GM19324 (cell line): Measurements from ENCODE around the gene TRIM5.
A peak's percentile ranks its signal among the peaks of the same experiment; 100 is the strongest.
"Not testable (repeated sequence)": the region's sequence is repeated elsewhere in the genome, so short reads cannot be mapped to it uniquely, and the experiment has no call there.

Experiments used
- ATAC-seq: cut with Tn5 transposase; IDR thresholded peaks from one replicate; pipeline ENCODE4 v1.9.1; 2021; ENCODE audit warnings: mild to moderate bottlenecking, moderate library complexity; ENCODE audit not compliant: unreplicated experiment, low FRiP score

The TRIM5 gene

GRCh38 chr11:5689551-5689983, 4.7 kb upstream of the TRIM5 start, which contains the start of gene TRIM22:
Gene TRIM22 (plus strand): TSS chr11:5689790. CDS start chr11:5696233, 6,443 bp downstream.
- peak; percentile 77 for ATAC-seq

- no peak for ATAC-seq
Observed at GRCh38 chr11:5688482-5688881, 3.6 kb upstream of the TRIM5 start.

GRCh38 chr11:5686426-5686825, 1.6 kb upstream of the TRIM5 start:
- no peak for ATAC-seq

- ATAC-seq = peak; percentile 5
Observed at GRCh38 chr11:5684036-5684645, 733 bp downstream of the TRIM5 start.

- ATAC-seq = not testable (repeated sequence)
Observed at GRCh38 chr11:5683620-5684019, 1.3 kb downstream of the TRIM5 start.

- not testable (repeated sequence) for ATAC-seq
Observed at GRCh38 chr11:5682890-5683441, 1.9 kb downstream of the TRIM5 start.

- no peak for ATAC-seq
Observed at GRCh38 chr11:5679811-5680210, 5.1 kb downstream of the TRIM5 start.

GRCh38 chr11:5674391-5674790, 10.5 kb downstream of the TRIM5 start:
- ATAC-seq = no peak

GRCh38 chr11:5671831-5672230, 13.0 kb downstream of the TRIM5 start:
- ATAC-seq = no peak

- no peak for ATAC-seq
Observed at GRCh38 chr11:5666402-5666793, 18.5 kb downstream of the TRIM5 start.

GRCh38 chr11:5665746-5666401, 19.0 kb downstream of the TRIM5 start:
- no peak for ATAC-seq

- no peak for ATAC-seq
Observed at GRCh38 chr11:5665051-5665570, 19.8 kb downstream of the TRIM5 start.

- no peak for ATAC-seq
Observed at GRCh38 chr11:5663511-5663910, 21.4 kb downstream of the TRIM5 start.

- ATAC-seq = no peak
Observed at GRCh38 chr11:5658318-5658717, 26.6 kb downstream of the TRIM5 start.

- ATAC-seq = not testable (repeated sequence)
Observed at GRCh38 chr11:5656956-5657355, 27.9 kb downstream of the TRIM5 start.

GRCh38 chr11:5655474-5655873, 29.4 kb downstream of the TRIM5 start:
- no peak for ATAC-seq

GRCh38 chr11:5646139-5646538, 38.7 kb downstream of the TRIM5 start:
- no peak for ATAC-seq

- no peak for ATAC-seq
Observed at GRCh38 chr11:5643585-5643984, 41.3 kb downstream of the TRIM5 start.

GRCh38 chr11:5639953-5640352, 44.9 kb downstream of the TRIM5 start:
- ATAC-seq = no peak

- peak; percentile 96 for ATAC-seq
Observed at GRCh38 chr11:5631969-5632635, 52.8 kb downstream of the TRIM5 start.

GRCh38 chr11:5631417-5631816, 53.5 kb downstream of the TRIM5 start:
- ATAC-seq = no peak
